Inflammatory macrophage treated with lipopolysaccharide for 1 hour (primary cell): ENCODE measurements around the gene LRRN2.

ENCODE experiments used
- DNase-seq, 2 donors: peaks; one replicate each; pipeline ENCODE4 v3.0.0-alpha.2; 2020 to 2022

The LRRN2 gene

DNA sequence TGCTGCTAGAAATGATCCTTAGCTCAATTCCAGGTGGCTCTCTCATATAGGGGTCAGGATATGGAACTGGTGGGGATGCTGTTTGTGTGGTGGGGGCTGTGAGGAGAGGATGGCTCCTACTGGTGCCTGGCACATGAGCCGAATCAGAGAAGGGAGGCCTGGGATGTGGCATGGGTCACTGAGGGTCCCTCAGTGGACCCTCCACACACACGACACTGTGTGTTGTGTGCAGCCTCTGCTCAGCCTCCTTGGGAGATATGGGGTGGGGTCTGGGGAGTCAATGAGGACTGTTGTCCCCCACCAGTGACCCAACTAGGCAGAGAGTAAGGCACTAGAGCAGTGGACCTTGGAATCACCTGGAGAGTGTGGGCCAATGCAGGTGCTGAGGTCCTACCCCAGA, 3.2 kb upstream of the LRRN2 start:
- DNase-seq, result no peak

DNA sequence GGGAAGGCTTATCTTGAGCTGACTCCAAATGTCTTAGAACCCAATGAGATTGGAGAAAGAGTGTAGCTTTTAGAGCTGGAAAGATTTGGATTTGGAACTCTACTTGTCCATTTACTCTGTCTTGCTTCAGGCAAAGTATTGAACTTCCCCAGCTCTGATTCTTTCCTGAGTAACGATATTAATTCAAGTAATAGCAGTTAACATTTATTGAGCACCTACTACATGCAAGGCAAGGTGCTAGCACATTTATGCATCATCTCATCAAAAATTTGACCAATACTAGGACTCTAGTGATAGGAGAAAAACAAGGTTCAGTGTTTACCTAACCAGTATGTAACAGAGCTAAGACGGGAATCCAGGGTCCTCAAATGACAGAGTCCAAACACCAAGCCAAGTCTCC, 2.5 kb upstream of the LRRN2 start:
- DNase-seq, result no peak

DNA sequence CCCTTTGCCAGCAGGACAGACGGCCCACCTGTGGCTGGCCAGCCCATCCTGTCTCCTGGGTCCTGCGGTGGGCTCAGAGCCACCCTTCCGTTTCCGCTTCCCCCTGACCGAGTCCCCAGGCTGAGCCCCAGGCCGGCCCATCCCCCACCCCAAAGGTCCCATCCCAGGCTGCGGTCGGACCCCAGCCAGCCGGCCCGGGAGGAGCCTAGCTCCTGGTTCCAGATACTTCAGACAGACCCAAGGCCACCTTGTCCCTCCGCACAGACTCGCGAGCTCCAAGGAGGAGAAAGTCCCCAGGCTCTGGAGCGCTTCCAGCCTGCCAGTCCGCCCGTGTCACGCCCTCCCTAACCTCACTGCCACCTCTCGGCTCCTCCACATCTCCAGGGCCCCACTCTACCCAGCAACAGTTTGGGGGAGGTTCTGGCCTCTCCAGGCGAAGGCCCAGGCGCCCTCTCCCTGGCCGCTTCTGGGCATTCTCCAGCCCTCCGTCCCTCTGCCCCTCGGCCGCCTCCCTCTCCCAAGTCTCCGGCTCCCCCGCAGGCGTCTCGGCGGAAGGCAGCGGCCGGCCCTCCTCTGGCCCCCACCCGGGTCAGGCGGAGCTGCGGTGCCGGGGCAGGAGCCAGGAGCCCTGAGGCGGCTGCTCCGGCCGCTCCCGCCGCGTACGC, 835 bp downstream of the LRRN2 start:
- no peak for DNase-seq

DNA sequence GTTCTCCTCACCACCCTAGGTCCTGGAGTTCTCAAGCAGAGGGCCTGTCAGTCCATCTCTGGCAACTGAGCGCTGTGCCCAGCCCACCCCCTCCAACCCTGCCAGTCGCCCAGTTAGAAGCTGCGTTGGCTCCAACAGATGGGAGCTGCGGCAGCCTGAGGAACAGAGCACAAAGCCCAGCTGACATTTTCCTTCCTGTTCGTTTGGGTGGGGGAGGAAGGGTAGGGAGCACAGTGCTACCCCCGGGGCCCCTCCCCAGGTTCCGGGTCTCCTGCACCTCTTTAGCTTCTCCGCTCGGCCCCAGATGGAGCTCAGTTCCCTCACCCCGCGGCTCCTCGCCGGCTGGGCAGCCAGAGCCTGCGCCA, 1.4 kb downstream of the LRRN2 start:
- DNase-seq, result no peak

DNA sequence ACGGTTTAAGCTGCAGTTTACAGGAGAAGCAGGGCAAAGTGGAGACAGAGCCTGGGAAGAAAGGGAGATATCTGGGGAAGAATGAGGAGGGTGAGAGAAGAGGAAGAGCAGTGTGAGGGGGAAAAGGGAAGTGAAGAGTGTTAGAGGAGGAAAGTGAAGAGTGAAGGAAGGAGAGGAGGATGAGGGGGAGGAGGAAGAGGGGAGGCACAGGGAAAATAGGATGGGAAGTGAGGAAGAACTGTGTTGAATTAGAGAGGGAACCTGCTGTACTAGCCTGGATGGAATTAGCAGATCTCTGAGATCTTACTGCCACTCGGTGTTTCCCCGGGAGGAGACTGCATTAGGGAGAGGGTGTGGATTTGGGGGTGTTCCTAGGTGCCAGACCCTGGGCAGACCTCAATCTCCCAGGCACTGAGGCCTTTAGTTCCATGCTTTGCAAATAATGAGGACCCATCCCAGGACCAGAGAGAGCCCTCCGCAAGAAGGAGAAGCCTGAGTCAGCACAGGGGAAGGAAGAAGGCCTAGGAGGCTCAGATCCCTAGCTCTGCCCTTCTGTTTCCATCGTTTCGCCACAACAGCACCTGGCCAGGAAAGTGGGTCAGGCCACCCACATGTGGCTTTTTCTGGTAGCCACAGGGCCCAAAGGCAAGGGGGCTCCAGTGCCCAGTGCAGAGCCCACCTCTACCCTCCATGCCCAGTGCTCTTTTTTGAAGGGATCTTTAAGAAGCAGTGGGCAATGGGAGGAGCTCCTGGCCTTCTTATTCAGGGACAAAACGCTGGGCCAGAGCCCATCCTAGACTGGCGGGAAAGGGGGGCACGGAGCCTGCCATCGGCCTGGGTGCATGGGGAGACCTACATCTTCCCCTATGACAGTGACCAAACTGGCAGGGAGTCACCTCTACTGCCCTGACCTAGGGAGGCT, 2.0 kb downstream of the LRRN2 start:
- no peak for DNase-seq

DNA sequence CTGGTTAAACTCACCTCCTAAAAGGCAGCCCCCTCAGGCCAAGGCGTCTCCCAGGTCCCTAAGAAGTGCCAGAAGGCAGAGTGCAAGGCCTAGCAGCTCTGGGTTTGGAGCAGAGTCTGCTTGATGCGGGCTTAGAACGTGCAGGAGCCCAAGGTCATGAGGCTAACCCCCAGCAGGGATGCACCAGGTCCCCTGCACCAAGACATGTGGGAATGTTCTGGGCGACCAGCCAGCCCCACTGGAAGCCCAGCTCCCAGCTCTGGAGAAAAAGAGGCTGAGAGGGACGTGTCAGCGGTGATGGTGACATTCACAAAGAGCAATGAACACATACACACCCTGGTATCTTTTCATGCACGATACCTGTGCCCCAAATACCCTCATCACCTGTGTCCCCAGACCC, 5.1 kb downstream of the LRRN2 start:
- DNase-seq, result no peak

DNA sequence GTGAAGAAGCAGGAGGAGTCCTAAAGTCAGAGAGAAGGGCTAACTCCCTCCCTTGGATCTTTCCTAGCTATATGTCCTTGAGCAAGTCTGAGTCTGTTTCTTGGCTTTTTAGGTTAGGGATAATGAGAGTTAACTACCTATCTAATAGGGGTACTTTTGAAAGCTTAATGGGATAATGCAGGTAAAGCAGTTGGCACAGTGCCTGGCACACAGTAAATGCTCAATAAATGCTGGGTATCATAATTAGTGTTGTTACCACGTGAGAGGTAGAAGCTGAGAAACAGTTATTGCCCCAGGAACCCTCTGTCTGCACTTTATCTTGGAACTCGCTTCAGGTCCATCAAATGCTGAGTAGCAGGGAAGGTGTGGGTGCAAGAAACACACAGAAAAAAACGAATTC, 5.5 kb downstream of the LRRN2 start:
- DNase-seq, result no peak

DNA sequence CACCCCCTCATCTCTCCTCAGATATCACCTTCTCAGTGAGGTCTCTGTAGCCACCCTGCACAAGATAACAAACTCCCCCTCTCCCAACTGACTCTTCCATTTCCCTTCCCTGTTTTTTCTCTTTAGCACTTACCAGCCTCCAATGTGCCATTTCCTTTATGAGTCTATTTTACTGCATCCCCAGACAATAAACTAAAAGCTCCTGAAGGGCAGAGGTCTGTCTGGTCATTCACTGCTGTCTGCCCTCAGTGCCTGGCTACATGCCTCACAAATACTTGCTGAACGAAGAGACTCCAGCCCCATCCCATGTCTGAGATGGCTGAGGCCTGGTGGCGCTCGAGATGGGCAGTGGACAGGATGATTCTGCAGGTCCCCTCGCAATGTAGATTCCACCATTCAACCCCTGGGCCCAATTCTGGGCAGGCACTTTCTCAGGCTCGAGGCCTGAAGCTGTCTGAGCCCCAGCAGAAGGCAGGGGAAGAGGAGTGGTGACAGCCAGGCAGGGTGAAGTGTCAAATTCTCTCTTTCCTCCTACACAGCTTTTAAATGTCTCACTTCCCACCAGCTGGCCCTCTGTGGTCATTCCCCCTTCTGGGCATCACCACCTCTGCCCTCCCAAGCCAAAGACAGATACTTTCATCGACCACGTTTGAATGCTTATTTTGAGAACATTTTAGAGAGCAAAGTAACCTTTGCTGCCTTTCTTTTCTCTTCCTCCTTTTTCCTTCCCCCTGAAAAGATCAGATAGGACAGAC, 6.6 kb downstream of the LRRN2 start:
- DNase-seq, result no peak

DNA sequence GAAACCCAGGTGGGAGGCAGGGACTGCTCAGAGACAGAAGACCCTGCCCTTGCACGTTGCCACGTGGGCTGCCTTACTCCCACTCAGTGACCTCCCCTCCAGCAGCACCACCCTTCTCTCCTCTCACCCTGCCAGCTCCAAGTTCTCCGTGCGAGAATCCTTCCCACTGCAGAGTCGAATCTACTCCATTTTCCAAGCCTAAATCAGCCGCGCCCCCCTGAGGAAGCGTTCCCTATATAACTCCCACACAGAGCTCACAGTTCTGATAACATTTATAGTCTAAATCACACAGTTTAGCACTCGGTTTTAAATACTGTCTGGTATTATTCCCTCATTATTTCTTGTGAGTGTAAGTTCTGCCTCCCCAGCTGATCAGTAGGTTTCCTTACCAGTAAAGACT, 7.7 kb downstream of the LRRN2 start:
- no peak for DNase-seq

DNA sequence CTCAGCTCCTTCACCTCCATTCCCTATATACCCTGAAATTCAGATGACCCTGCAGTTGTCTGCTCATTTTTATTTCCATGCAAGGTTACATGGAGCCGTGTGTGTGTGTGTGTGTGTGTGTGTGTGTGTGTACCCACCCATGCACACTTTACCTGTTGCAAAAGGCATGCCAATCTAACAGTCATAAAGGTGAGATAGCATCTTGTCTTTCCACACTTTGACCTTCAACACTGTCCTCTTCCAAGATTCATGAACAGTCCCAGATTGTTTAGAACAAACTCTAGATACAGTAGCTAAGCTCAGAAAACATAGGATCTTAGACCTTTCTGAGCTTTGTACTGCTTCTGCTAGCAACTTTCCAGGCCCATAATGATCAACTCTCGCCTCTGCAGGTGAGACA, 9.5 kb downstream of the LRRN2 start:
- DNase-seq, result no peak

DNA sequence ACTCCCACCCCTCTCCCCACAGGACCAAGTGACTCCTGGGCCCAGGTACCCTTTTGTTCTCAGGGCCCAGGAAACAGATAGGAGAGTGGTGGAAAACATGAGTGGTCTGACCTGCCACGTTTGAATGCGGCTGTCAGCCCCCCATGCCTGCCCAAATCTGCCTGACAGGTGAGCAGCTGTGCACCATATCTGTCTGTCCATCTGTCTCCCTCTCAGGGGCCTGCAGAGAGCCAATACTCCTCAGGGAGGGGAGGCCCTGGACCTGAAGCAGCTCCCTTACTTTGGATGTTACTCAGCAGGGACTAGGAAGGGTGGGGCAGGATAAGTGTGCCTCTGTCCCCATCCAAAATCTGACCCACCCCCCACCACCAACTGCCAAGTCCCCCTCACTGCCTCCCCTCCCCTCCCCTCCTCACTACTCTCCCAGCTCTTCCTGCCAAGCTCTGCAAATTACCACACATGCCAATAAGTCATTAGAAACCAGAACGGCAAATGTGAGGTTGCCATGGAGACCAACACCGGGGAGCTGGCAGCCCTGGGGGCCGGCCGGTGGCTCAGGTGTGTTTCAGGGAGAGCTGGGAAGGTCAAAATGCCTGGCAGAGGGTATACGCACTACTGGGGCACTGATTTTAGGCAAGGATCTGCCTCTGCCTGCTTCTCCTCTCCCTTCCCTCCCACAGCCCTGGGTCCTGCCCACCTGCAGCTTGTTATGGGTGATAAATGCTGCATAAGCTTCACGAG, 11.5 kb downstream of the LRRN2 start:
- DNase-seq, result no peak

DNA sequence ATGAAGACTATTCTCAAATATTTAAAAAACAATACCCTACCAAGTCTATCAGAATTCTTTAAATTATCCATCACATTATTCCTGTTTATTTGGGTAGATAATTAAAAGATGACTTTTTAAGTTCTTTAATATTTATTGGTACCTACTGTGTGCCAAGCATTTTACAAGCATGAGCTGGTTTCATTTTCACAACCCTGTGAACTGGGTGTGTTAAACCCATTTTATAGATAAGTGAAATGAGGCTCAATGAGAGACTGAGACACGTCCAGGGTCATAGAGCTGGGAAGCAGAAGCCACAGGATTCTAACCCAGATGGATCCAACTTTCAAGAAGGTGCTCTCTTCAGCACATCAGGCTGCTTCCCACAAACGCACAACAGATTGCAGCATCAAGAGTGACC, 12.3 kb downstream of the LRRN2 start:
- DNase-seq, result no peak

DNA sequence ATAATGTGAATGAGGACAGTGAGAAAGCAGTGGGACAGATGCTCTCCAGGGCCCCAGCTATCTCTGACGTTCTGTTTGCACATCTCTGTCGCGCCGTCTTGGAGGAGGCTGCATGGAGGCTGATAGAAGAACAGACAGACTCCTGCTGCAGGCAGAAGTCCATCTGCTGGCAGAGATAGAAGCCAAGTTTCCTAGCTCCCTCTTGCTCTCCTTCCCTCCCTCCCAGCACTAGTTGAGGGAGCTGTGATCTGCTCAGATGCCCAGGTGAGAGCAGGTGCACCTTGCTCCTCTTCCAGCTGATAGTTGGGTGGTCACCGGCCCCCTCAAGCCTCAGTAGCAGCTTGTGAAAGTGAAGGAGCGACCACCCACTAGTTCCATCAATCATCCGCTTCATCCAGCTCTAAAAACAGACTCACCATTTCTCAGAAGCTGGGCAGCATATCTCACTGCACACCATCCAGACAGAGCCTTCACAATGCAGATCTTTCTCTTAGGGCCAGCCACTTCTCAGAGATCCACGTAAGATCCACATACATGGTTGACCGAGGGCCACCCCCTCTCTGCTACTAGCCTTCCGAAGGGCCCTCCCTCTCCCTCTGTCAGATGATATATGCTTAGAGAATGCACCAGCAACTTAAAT, 12.9 kb downstream of the LRRN2 start:
- DNase-seq, result no peak

DNA sequence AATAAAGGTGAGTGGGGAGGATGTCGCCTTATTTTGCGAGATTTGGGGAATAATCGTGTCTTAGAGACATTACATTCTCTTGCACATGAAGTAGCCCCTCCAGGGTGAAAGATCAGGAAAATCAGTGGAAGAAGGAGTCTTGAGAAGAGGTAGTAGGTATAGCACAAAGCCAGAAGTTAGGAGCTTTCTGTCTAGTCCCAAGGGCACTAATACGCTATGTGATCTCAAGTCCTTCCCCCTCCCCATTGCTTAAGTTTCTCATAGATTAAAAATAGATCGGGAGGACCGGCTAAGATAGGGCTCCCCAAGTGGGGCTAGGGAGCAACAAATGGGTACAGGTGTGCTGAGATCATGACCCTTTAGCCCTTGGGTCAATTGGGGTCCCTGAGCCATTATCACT, 13.5 kb downstream of the LRRN2 start:
- no peak for DNase-seq

DNA sequence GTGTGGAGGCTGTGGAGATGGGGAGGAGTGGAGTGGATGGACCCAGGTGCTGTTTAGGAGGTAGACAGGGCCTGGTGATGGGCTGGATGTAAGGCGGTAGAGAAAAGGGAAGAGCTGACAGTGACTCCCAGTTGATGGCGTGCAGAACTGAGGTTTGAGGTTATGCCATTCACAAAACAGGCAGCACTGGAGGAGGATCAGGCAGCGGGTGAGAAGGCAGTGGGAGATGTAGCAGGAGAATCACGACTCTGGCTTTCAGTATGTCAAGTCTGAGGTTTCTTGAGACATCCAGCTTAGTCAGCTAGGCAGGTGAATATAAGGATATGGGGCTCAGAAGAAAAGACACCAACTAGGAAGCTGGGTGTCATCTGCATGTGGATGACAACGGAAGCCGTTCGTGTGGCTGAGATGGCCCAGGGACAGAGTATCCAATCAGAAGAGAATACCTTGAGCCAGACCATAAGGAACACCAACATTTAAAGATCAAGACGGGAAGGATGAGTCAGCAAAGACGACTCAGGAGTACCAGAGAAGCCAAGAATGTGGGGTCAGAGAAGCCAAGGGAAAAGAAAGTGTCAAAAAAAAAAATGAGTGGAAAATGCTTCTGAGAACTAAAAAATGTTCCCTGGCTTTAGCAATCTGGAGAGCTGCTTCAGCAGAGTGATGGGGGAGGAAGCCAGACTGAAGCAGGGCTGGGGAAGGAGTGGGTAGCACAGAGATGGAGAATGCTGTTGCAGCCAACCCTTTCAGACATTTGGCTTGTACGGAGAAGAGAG, 15.2 kb downstream of the LRRN2 start:
- DNase-seq, result no peak

DNA sequence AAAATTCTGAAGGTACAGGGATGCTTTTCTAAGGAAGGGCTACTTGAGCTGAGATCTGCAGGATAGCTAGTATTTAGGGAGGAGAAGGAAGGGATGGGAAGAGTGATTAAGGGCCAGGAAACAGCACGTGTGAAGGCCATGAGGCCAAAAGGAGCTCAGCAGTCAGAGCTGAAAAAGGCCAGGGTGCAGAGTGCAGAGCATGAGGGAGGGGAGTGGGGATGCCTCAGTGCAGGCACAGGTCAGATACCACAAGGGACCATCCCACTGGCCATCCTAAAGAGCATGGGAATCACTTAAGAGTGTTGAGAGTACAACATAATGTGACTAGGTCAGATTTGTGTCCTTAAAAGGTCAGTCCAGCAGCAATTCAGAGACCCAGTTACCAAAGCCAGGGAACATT, 16.0 kb downstream of the LRRN2 start:
- DNase-seq, result no peak

DNA sequence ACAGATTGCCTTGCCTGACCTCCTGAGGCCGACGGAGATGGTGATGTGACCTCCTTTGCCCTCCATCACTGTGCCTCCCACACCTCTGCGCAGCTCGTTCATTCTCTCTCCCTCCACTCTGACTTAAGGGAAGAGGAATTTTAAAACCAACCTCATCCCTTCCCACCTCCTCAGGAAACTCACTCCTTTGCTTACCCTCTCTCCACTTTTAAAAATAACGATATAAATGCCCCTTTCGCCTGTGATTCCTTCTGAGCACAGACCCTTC, 21.2 kb downstream of the LRRN2 start:
- no peak for DNase-seq

DNA sequence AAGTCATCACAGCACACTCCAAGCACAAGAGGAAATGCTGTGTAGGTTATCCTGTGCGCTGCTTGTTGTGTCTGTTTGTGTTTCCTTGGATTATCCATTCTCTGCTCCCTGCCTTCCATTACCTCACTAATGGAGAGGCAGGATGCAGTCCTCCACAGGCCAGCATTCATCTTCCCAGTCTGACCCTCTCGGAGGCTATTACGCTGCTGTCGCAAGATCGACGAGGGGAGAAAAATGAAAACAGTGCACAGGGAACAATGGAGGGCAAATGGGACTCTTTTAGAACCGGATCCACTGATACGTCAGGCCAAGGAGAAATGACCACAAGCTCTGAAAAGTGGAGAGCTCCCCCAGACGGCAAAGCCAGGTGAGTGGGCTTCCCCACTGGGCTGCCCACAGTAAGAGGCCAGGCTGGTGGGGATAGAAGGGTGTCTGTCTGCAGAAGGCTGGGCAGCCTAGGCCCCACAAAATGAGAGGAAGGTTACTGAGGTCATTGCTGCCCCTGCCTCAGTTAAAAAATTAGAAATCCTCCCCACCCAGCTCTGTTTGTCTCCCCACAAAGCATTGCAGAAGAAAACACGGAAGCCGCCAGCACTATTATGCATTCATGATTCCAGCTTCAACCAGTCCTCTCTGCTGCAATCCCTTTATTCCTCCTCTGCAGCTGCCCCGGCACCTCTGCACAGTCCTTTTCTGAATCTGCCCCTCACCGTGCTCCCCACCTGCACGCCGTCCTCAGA, 21.7 kb downstream of the LRRN2 start:
- DNase-seq, result no peak

DNA sequence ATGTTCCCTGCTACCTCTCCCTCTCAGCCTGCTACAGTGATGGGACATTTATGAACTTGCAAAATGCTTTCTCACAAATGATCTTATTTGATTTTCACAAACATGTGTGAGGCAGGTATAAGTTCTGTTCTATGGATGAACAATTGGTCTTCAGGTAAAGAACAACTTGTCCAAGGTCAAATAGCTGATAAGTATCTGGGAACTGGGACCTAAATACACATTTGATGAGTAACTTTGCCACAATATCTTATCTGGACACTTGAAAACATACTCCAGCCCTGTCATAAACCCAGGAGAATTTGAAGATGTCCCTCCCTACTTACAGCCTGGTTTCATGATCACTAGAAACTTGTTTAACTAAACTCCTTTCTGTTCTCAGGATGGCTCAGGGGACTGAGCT, 23.0 kb downstream of the LRRN2 start:
- DNase-seq, result no peak

DNA sequence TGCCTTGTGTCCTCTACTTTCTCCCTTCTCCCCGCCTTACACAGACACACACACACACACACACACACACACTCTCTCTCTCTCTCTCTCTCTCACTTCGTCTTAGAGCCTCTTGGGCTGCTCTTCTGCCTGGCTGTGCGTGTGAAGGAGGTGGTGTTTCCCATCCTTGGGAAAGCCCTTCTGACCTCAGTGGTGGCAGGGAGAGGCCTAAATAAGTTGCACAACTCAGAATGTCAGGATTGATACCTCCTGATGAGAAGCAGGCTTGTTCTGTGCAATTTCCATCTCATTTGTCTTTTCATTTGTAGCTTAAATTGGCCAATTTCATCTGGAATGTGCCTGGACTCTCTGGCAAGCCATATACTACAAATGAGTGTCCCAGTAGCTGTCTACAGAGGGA, 25.0 kb downstream of the LRRN2 start:
- DNase-seq, result no peak

DNA sequence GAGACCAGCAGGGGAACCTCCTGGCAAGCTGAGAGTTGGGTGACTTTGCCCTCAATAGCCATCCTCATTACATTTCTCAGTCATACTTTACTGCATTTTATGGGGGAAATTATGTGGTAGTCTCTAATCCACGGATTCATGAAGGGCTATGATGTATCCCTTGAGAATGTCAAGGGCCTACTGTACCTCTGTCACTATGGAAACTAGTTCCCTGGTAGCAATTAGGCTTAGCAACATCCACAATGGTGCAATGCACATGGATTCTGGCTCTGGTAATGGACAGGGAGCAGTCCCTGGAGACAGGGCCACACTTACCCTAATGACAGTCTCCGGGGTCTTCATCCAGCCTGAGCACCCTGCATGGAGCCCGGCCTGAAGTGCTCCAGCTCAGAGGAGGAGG, 26.5 kb downstream of the LRRN2 start:
- DNase-seq, result no peak
